Smooth muscle cell of trachea (primary cell): Measurements from ENCODE around the gene PLCB1. TPM values are rescaled to one million over a fixed set of nuclear protein-coding genes. Genes with fewer than 3 reads are reported as not detected.

Source experiments
- total RNA-seq: library from RNA; depleted of rRNA; stranded (reverse); fragments of >200 nt; gene quantifications from 2 replicates; pipeline ENCODE4 v1.2.1, GENCODE V29; 2014

PLCB1 gene
- total RNA-seq = 14.6 and 32.1 TPM in 2 replicates

GRCh38 chr20:8131598-8132483 lies at the start of gene PLCB1:
Gene PLCB1, plus strand, starts transcription at chr20:8132266. Its CDS starts 386 bp downstream, at chr20:8132652.

Other genes starting within 250 kb of the PLCB1 start
- gene HAO1, start 191.8 kb upstream of the PLCB1 start, total RNA-seq = not detected in 2 replicates
- gene TMX4, start 112.5 kb upstream of the PLCB1 start, total RNA-seq = 25.6 and 26.6 TPM in 2 replicates